ENCODE results near the gene CD5L.

CD5L gene

DNA sequence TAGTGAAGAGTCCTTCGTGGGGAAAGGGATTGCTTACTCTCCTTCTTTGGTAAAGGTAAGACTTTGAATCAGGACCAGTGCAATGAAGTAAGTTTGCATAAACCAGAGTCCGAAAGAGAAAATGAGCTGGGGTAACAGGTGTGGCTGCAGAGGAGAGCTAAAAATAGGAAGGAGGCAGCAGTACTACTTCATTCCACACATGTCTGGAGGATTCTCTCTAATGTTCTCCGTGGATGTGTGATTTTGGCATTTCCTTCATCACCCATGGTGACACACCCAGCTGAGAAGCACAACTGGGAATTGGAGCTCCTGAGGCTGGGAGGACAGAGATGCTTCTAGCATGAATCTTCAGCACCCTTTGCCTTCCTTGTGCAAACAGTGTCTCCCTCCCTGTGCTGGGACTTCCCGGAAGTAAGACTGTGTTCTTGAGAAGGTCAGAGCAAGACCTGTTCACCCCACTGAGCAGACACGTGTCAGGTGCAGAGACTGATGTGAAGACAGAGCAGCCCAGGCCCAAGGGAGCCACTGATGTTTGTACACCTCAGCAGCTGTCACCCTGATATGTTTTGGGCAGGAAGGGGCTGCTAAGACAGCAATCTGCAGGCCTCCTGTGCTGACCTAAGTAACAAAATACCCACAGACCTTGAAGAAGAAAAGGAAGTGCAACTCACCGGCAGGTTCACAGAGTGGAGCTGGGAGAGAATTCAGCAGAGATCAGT lies 35.0 kb downstream of the CD5L start:
- Histone ChIP-seq H3K4me3 (ENCODE audit: low read depth, low read length) (no peak overlapping the region), H3K27me3 (ENCODE audit: control insufficient read depth, insufficient read depth, low read length) (peaks cover 3% of the 10 kb centered on the region), H3K4me1 (ENCODE audit: control insufficient read depth, insufficient read depth, low read length) (no peaks in the 10 kb centered on the region), H3K9ac (ENCODE audit: low read depth, low read length) (no peak overlapping the region), H3K9me3 (ENCODE audit: control insufficient read depth, insufficient read depth, low read length) (no peaks in the 10 kb centered on the region), H3K36me3 (ENCODE audit: control insufficient read depth, insufficient read depth, low read length) (no peaks in the 10 kb centered on the region)

DNA sequence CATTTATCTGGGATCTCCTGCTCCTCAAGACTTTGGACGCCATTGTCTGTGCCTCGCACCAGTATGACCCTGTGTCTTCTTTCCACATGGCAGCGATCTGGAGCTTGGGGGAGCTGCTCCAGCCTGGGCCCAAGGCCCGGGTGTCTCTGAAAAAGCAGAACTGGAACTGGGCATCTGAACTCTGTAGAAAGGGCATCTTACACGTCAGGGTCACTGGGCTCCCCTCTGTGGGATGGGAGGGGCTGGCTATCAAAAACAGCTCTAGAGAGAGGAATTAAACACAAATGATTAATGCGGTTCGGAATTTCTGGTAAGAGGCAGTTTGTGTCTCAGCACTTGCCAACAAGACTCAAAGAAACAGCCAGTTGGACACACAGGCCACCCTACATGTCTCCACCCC lies 37.8 kb downstream of the CD5L start:
- no peak overlapping the region for H3K9ac ChIP-seq (ENCODE audit: low read depth, low read length)
- H3K9me3 ChIP-seq (ENCODE audit: control insufficient read depth, insufficient read depth, low read length): no peaks in the 10 kb centered on the region
- no peaks in the 10 kb centered on the region for H3K36me3 ChIP-seq (ENCODE audit: control insufficient read depth, insufficient read depth, low read length)
- peaks cover 3% of the 10 kb centered on the region for H3K27me3 ChIP-seq (ENCODE audit: control insufficient read depth, insufficient read depth, low read length)
- H3K4me1 ChIP-seq (ENCODE audit: control insufficient read depth, insufficient read depth, low read length): no peaks in the 10 kb centered on the region
- H3K4me3 ChIP-seq (ENCODE audit: low read depth, low read length): no peak overlapping the region

DNA sequence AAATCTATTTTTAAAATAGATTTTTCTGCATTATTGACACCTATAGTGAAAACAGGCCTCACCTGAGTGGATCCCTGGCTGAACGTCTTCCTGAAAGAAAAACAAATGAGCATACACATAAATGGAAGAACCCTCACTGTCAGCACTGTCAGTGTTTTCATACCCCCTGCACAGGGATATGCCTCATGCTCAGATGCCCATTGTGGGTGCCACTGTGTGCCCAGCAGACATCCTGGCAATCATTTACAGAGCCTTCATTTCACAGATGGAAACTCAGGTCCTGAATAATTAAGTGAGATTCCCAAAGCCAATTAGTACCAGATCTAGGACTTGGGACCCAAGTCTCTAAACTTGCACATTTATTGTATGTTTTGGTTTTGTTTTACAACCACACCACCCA lies 41.6 kb downstream of the CD5L start:
- H3K4me1 ChIP-seq (ENCODE audit: control insufficient read depth, insufficient read depth, low read length): no peaks in the 10 kb centered on the region
- H3K36me3 ChIP-seq (ENCODE audit: control insufficient read depth, insufficient read depth, low read length): no peaks in the 10 kb centered on the region
- no peaks in the 10 kb centered on the region for H3K27me3 ChIP-seq (ENCODE audit: control insufficient read depth, insufficient read depth, low read length)
- H3K4me3 ChIP-seq (ENCODE audit: low read depth, low read length): no peak overlapping the region
- H3K9me3 ChIP-seq (ENCODE audit: control insufficient read depth, insufficient read depth, low read length): no peaks in the 10 kb centered on the region
- no peak overlapping the region for H3K9ac ChIP-seq (ENCODE audit: low read depth, low read length)

DNA sequence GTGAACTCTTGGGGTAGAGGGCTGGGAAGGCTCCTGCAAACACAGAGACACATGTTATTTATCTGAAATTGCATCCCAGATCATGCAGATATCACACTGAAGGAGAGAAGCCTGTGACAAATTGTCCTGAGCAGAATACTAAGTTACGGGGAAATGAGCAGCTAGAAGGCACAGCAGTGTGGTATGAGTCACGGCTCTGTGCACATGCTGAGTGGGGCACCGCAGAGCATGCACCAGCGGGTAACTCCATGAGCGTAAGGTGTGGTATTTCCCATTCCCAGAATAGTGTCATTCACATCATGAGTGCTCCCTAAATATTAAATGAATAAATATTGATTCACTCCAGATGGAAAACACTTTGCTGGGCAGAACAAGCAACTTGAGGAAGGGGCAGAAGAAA lies 43.4 kb downstream of the CD5L start:
- H3K9me3 ChIP-seq (ENCODE audit: control insufficient read depth, insufficient read depth, low read length): no peaks in the 10 kb centered on the region
- no peaks in the 10 kb centered on the region for H3K36me3 ChIP-seq (ENCODE audit: control insufficient read depth, insufficient read depth, low read length)
- no peaks in the 10 kb centered on the region for H3K4me1 ChIP-seq (ENCODE audit: control insufficient read depth, insufficient read depth, low read length)
- no peaks in the 10 kb centered on the region for H3K27me3 ChIP-seq (ENCODE audit: control insufficient read depth, insufficient read depth, low read length)
- no peak overlapping the region for H3K4me3 ChIP-seq (ENCODE audit: low read depth, low read length)
- no peak overlapping the region for H3K9ac ChIP-seq (ENCODE audit: low read depth, low read length)

DNA sequence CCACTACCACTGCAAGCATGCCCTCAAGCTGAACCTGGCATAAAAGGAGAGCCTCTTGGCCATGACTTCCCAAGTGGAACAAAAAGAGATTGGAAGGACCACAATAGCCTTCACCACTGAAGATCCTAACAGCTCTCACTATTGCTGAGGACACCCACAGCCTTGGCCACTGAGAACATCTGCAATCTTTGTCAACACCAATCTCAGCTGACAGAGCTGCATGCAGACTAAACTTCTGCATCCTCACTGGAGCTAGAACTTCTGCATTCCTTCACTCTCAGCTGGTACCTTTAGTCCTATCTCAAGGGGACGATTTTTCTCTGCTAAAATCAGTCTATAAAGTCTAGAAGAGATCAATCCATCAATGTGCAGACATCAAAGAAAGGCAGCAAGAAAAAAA lies 56.4 kb downstream of the CD5L start:
- H3K36me3 ChIP-seq (ENCODE audit: control insufficient read depth, insufficient read depth, low read length): no peaks in the 10 kb centered on the region
- H3K27me3 ChIP-seq (ENCODE audit: control insufficient read depth, insufficient read depth, low read length): no peaks in the 10 kb centered on the region
- no peaks in the 10 kb centered on the region for H3K4me1 ChIP-seq (ENCODE audit: control insufficient read depth, insufficient read depth, low read length)
- H3K9me3 ChIP-seq (ENCODE audit: control insufficient read depth, insufficient read depth, low read length): no peaks in the 10 kb centered on the region
- no peak overlapping the region for H3K4me3 ChIP-seq (ENCODE audit: low read depth, low read length)
- no peak overlapping the region for H3K9ac ChIP-seq (ENCODE audit: low read depth, low read length)

DNA sequence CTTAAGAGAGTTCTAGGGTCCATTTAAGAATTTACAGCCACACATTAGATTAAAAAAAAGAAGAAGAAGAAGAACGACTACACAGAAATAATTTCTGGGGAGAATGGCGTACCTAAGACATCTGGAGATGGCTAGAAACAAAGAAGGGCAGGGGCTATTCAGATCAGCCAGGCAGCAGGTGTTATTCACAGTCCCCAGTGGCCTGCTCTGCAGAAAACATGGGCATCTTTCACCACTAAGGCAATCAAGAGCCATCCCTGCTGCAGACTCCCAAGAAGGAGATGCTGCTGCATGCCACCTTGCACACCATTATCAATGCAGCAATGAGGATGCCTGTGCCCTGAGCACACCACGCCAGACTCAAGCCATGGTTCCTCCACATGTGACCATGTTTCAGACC lies 56.8 kb downstream of the CD5L start:
- H3K36me3 ChIP-seq (ENCODE audit: control insufficient read depth, insufficient read depth, low read length): no peaks in the 10 kb centered on the region
- no peak overlapping the region for H3K4me3 ChIP-seq (ENCODE audit: low read depth, low read length)
- no peaks in the 10 kb centered on the region for H3K9me3 ChIP-seq (ENCODE audit: control insufficient read depth, insufficient read depth, low read length)
- H3K27me3 ChIP-seq (ENCODE audit: control insufficient read depth, insufficient read depth, low read length): no peaks in the 10 kb centered on the region
- no peak overlapping the region for H3K9ac ChIP-seq (ENCODE audit: low read depth, low read length)
- H3K4me1 ChIP-seq (ENCODE audit: control insufficient read depth, insufficient read depth, low read length): no peaks in the 10 kb centered on the region

DNA sequence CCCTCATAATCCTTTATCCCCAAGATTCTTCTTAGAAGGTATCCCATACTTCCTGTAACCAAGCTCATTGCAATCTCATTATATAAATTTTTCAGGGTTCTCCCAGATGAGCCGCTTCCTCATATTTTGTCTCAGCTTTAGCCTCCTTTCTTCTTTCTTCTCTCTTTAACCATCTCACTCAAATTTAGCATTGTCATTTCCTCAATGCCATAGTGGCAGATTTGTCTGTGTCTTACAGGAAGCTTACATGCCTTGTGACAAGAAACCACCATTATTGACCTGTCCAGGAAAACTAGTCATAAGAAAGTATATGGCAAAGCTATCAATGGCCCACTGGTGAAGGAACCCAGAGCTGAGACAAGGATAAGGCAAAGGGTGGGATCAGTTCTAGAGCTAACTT lies 58.7 kb downstream of the CD5L start:
- Histone ChIP-seq H3K36me3 (ENCODE audit: control insufficient read depth, insufficient read depth, low read length) (no peaks in the 10 kb centered on the region), H3K4me3 (ENCODE audit: low read depth, low read length) (no peak overlapping the region), H3K4me1 (ENCODE audit: control insufficient read depth, insufficient read depth, low read length) (no peaks in the 10 kb centered on the region), H3K9me3 (ENCODE audit: control insufficient read depth, insufficient read depth, low read length) (no peaks in the 10 kb centered on the region), H3K9ac (ENCODE audit: low read depth, low read length) (no peak overlapping the region), H3K27me3 (ENCODE audit: control insufficient read depth, insufficient read depth, low read length) (no peaks in the 10 kb centered on the region)

DNA sequence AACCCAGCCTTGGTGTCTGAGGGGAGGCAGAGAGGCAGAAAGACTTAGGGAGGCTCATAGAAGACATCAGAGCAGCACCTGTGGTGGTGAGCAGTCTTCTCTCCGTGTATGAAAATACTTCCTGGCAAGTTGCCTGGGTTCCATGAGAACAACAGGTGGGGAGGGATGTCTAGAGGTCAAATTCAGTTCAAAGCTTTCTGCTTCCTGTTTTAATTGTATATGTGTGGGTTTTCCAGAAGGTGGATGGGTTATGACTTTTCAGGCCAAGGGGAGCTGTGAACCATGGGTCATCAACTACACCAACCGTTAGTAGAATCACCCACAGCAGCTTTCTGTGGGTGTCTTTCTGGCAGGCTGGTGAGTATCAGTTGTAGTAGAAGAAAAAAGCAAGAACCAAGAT lies 60.6 kb downstream of the CD5L start:
- H3K9ac ChIP-seq (ENCODE audit: low read depth, low read length): no peak overlapping the region
- H3K36me3 ChIP-seq (ENCODE audit: control insufficient read depth, insufficient read depth, low read length): no peaks in the 10 kb centered on the region
- H3K4me3 ChIP-seq (ENCODE audit: low read depth, low read length): no peak overlapping the region
- H3K27me3 ChIP-seq (ENCODE audit: control insufficient read depth, insufficient read depth, low read length): no peaks in the 10 kb centered on the region
- H3K9me3 ChIP-seq (ENCODE audit: control insufficient read depth, insufficient read depth, low read length): no peaks in the 10 kb centered on the region
- H3K4me1 ChIP-seq (ENCODE audit: control insufficient read depth, insufficient read depth, low read length): no peaks in the 10 kb centered on the region
